Spinal cord (tissue), 10 donors: Measurements from ENCODE around the gene GLI3. TPM values are rescaled to one million over a fixed set of nuclear protein-coding genes. Genes with fewer than 3 reads are reported as not detected.
A peak's percentile ranks its signal among the peaks of the same experiment; 100 is the strongest.

Experiments
- DNase-seq, 6 donors: peaks; one replicate each; pipeline versions ENCODE4 v3.0.0 to v3.0.0-alpha.2; 2013 to 2015; ENCODE audit warnings: low spot score in 6 of 6, low read depth in 4 of 6
- H3K27ac ChIP-seq: one replicate; pipeline ENCODE4 v1.5.1; 2013; ENCODE audit warnings: low read depth, low read length, control low read depth
- H3K27me3 ChIP-seq: one replicate; pipeline ENCODE4 v1.6.1; 2013; ENCODE audit warnings: low read length; ENCODE audit not compliant: control insufficient read depth, insufficient read depth
- H3K36me3 ChIP-seq: one replicate; pipeline ENCODE4 v1.6.1; 2013; ENCODE audit warnings: low read length; ENCODE audit not compliant: control insufficient read depth, insufficient read depth
- H3K4me1 ChIP-seq: one replicate; pipeline ENCODE4 v1.6.1; 2013; ENCODE audit warnings: low read length; ENCODE audit not compliant: control insufficient read depth, insufficient read depth
- H3K4me3 ChIP-seq: one replicate; pipeline ENCODE4 v1.5.1; 2013; ENCODE audit warnings: low read depth, low read length, control low read depth
- H3K9me3 ChIP-seq: one replicate; pipeline ENCODE4 v1.6.1; 2013; ENCODE audit warnings: low read length; ENCODE audit not compliant: control insufficient read depth, insufficient read depth
- WGBS: methylation state at CpG from one replicate; pipeline ENCODE4 v1.1.5; 2013; ENCODE audit warnings: missing lambda C conversion rate; ENCODE audit not compliant: insufficient coverage; 5-methylcytosine and 5-hydroxymethylcytosine counted together
- polyA plus RNA-seq, 2 donors: library from polyadenylated mRNA; unstranded; fragments of 120-200 nt; gene quantifications; one replicate each; pipeline ENCODE4 v1.2.1, GENCODE V29; 2013; ENCODE audit not compliant: insufficient read length in 2 of 2
- total RNA-seq, 2 donors: library from RNA; depleted of rRNA in 1 of 2; stranded (reverse); fragments of 120-200 nt in 1 of 2; fragments of >200 nt in 1 of 2; gene quantifications; one replicate each; pipeline versions ENCODE4 v1.2.3 to v1.2.4, GENCODE V29; 2013 to 2014
- donor health status: healthy.

Gene GLI3
- total and polyA plus RNA-seq, 4 donors, result 8.7 to 11.9 (median 10.1) TPM

- no peak overlapping the region for H3K4me3 ChIP-seq
- peak in 2 of 6 donors; percentile 74 to 81 for DNase-seq
- peaks cover 2% of the 10 kb centered on the region for H3K36me3 ChIP-seq
- H3K9me3 ChIP-seq, result no peaks in the 10 kb centered on the region
- H3K4me1 ChIP-seq, result peaks cover 23% of the 10 kb centered on the region
- H3K27me3 ChIP-seq, result no peaks in the 10 kb centered on the region
- H3K27ac ChIP-seq, result peak overlapping the region; percentile 15
- WGBS, result 27% methylated on average over 4 of the region's 11 CpGs
Observed at GRCh38 chr7:42096681-42097561, 140.1 kb downstream of the GLI3 start.

GRCh38 chr7:42096268-42096667 lies 140.7 kb downstream of the GLI3 start:
- Histone ChIP-seq H3K4me3 (no peak overlapping the region), H3K27ac (no peak overlapping the region), H3K4me1 (peaks cover 29% of the 10 kb centered on the region), H3K27me3 (no peaks in the 10 kb centered on the region), H3K9me3 (no peaks in the 10 kb centered on the region), H3K36me3 (peaks cover 2% of the 10 kb centered on the region)
- DNase-seq, result no peak
- 87% methylated on average over 6 of the region's 8 CpGs for WGBS

GRCh38 chr7:42095791-42096190 lies 141.2 kb downstream of the GLI3 start:
- no peak for DNase-seq
- Histone ChIP-seq H3K9me3 (no peaks in the 10 kb centered on the region), H3K4me3 (no peak overlapping the region), H3K36me3 (peaks cover 2% of the 10 kb centered on the region), H3K27ac (no peak overlapping the region), H3K27me3 (no peaks in the 10 kb centered on the region), H3K4me1 (peaks cover 34% of the 10 kb centered on the region)
- WGBS, result 75% methylated on average over 7 of the region's 7 CpGs

- no peak for DNase-seq
- WGBS, result no CpG with 5 or more reads among the region's 2 CpGs
- Histone ChIP-seq H3K9me3 (no peaks in the 10 kb centered on the region), H3K36me3 (peaks cover 2% of the 10 kb centered on the region), H3K4me1 (peaks cover 35% of the 10 kb centered on the region), H3K4me3 (no peak overlapping the region), H3K27ac (no peak overlapping the region), H3K27me3 (no peaks in the 10 kb centered on the region)
Observed at GRCh38 chr7:42093349-42093905, 143.6 kb downstream of the GLI3 start.

- H3K27ac ChIP-seq, result no peak overlapping the region
- H3K27me3 ChIP-seq, result no peaks in the 10 kb centered on the region
- peak in 3 of 6 donors; percentile 31 to 84 (median 76) for DNase-seq
- WGBS, result 25% methylated on average over 22 of the region's 24 CpGs
- no peak overlapping the region for H3K4me3 ChIP-seq
- H3K4me1 ChIP-seq, result peaks cover 31% of the 10 kb centered on the region
- H3K9me3 ChIP-seq, result no peaks in the 10 kb centered on the region
- no peaks in the 10 kb centered on the region for H3K36me3 ChIP-seq
Observed at GRCh38 chr7:42091461-42092291, 145.3 kb downstream of the GLI3 start.

- Histone ChIP-seq H3K36me3 (no peaks in the 10 kb centered on the region), H3K4me3 (no peak overlapping the region), H3K27ac (no peak overlapping the region), H3K9me3 (no peaks in the 10 kb centered on the region), H3K4me1 (peaks cover 25% of the 10 kb centered on the region), H3K27me3 (no peaks in the 10 kb centered on the region)
- no peak for DNase-seq
- WGBS, result 98% methylated on average over 5 of the region's 5 CpGs
Observed at GRCh38 chr7:42090806-42091205, 146.2 kb downstream of the GLI3 start.

- peaks cover 24% of the 10 kb centered on the region for H3K4me1 ChIP-seq
- no peaks in the 10 kb centered on the region for H3K9me3 ChIP-seq
- WGBS, result no CpG with 5 or more reads among the region's 2 CpGs
- no peaks in the 10 kb centered on the region for H3K36me3 ChIP-seq
- no peak for DNase-seq
- H3K27me3 ChIP-seq, result no peaks in the 10 kb centered on the region
- no peak overlapping the region for H3K4me3 ChIP-seq
- no peak overlapping the region for H3K27ac ChIP-seq
Observed at GRCh38 chr7:42090056-42090455, 147.0 kb downstream of the GLI3 start.

- DNase-seq, result no peak
- Histone ChIP-seq H3K36me3 (no peaks in the 10 kb centered on the region), H3K27me3 (no peaks in the 10 kb centered on the region), H3K27ac (no peak overlapping the region), H3K9me3 (no peaks in the 10 kb centered on the region), H3K4me1 (peaks cover 24% of the 10 kb centered on the region), H3K4me3 (no peak overlapping the region)
- WGBS, result no CpG with 5 or more reads among the region's 2 CpGs
Observed at GRCh38 chr7:42087616-42088015, 149.4 kb downstream of the GLI3 start.

GRCh38 chr7:42085531-42085930 lies 151.5 kb downstream of the GLI3 start:
- H3K4me1 ChIP-seq, result peaks cover 11% of the 10 kb centered on the region
- WGBS, result 73% methylated on average over 3 of the region's 3 CpGs
- H3K27me3 ChIP-seq, result no peaks in the 10 kb centered on the region
- H3K27ac ChIP-seq, result no peak overlapping the region
- no peak overlapping the region for H3K4me3 ChIP-seq
- no peak for DNase-seq
- no peaks in the 10 kb centered on the region for H3K9me3 ChIP-seq
- H3K36me3 ChIP-seq, result no peaks in the 10 kb centered on the region
